ENCODE results near the gene MSI2.

- TF ChIP-seq POLR2AphosphoS5 (IDR thresholded peaks at IDR 0.05; ENCODE audit: insufficient read depth, low read depth, low read length), result no peak
- TF ChIP-seq, protein P1, sequence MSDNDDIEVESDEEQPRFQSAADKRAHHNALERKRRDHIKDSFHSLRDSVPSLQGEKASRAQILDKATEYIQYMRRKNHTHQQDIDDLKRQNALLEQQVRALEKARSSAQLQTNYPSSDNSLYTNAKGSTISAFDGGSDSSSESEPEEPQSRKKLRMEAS (IDR thresholded peaks at IDR 0.05; ENCODE audit: insufficient read depth, insufficient read length), result no peak
- no peak for TF ChIP-seq CTCF (IDR thresholded peaks at IDR 0.05; ENCODE audit: extremely low read depth in 1 of 2, insufficient read depth in 1 of 2, low read depth in 1 of 2, low read length in 2 of 2)
Observed at GRCh38 chr17:57391857-57392471, 135.6 kb downstream of the MSI2 start.

Measured in endothelial cell of umbilical vein (primary cell).